Endodermal cell (in vitro differentiated cells): Measurements from ENCODE around the gene PRDM2. TPM values are rescaled to one million over a fixed set of nuclear protein-coding genes. Genes with fewer than 3 reads are reported as not detected.

Experiments used
- DNase-seq: peaks from one replicate; pipeline ENCODE4 v3.0.0-alpha.2; 2017
- H3K27ac ChIP-seq: 2 replicates; pipeline ENCODE4 v1.5.1; 2013; ENCODE audit warnings: mild to moderate bottlenecking, low read depth, low read length, moderate library complexity
- H3K27me3 ChIP-seq: 2 replicates; pipeline ENCODE4 v1.6.1; 2013; ENCODE audit warnings: mild to moderate bottlenecking, low read length, moderate library complexity; ENCODE audit not compliant: insufficient read depth, control insufficient read depth, poor library complexity, severe bottlenecking
- H3K36me3 ChIP-seq: 2 replicates; pipeline ENCODE4 v1.7.0; 2013; ENCODE audit warnings: mild to moderate bottlenecking, low read length, moderate library complexity; ENCODE audit not compliant: control insufficient read depth, insufficient read depth
- H3K4me1 ChIP-seq: one replicate; pipeline ENCODE4 v1.7.0; 2013; ENCODE audit warnings: low read length; ENCODE audit not compliant: control insufficient read depth, insufficient read depth
- H3K4me3 ChIP-seq: 2 replicates; pipeline ENCODE4 v1.5.1; 2013; ENCODE audit warnings: mild to moderate bottlenecking, low read length, moderate library complexity
- H3K9ac ChIP-seq: 2 replicates; pipeline ENCODE4 v1.6.1; 2013; ENCODE audit warnings: mild to moderate bottlenecking, low read length, moderate library complexity; ENCODE audit not compliant: poor library complexity, severe bottlenecking; ENCODE audit errors: extremely low read depth
- H3K9me3 ChIP-seq: 2 replicates; pipeline ENCODE4 v1.6.1; 2013; ENCODE audit warnings: mild to moderate bottlenecking, low read length, moderate library complexity; ENCODE audit not compliant: control insufficient read depth
- H3K27ac Mint-ChIP-seq: 2 replicates; pipeline ENCODE4 v1.8.0; 2020; ENCODE audit warnings: mixed read lengths
- H3K27me3 Mint-ChIP-seq: 2 replicates; pipeline ENCODE4 v1.8.0; 2021; ENCODE audit warnings: mild to moderate bottlenecking, mixed read lengths; ENCODE audit not compliant: insufficient read depth
- H3K36me3 Mint-ChIP-seq: 2 replicates; pipeline ENCODE4 v1.8.0; 2020; ENCODE audit warnings: low read depth, mixed read lengths
- H3K4me1 Mint-ChIP-seq: 2 replicates; pipeline ENCODE4 v1.8.0; 2020; ENCODE audit warnings: mixed read lengths
- H3K4me3 Mint-ChIP-seq: 2 replicates; pipeline ENCODE4 v1.8.0; 2020; ENCODE audit warnings: mild to moderate bottlenecking, moderate library complexity, mixed read lengths
- H3K9me3 Mint-ChIP-seq: 2 replicates; pipeline ENCODE4 v1.8.0; 2020; ENCODE audit warnings: mild to moderate bottlenecking, mixed read lengths
- WGBS, 2 experiments: methylation state at CpG; one replicate each; pipeline versions ENCODE4 v1.1.5 to v1.1.7; 2013; ENCODE audit warnings: missing lambda C conversion rate in 2 of 2, mixed read lengths in 1 of 2; ENCODE audit not compliant: insufficient coverage in 1 of 2, insufficient read length in 1 of 2; 5-methylcytosine and 5-hydroxymethylcytosine counted together
- total RNA-seq, 2 donors: library from RNA; stranded (reverse); fragmentation: NEBNext Ultra II Directional in 1 of 2; extraction: Animal tissue kit (Norgen Biotek cat#: 25700) in 1 of 2; gene quantifications; 2 replicates in 1 of 2; 3 replicates in 1 of 2; pipeline ENCODE4 v1.2.1, GENCODE V29; 2021
- TF ChIP-seq, protein P1 (sequence below): fragments of 200-600 bp; sonication (generic); conservative IDR thresholded peaks from 2 replicates; pipeline ENCODE4 v1.5.0; 2021; ENCODE audit warnings: antibody characterized with exemption, mild to moderate bottlenecking

PRDM2 gene
- total RNA-seq, 2 donors from 2014 or later = 29.4 to 35.4 TPM

DNA sequence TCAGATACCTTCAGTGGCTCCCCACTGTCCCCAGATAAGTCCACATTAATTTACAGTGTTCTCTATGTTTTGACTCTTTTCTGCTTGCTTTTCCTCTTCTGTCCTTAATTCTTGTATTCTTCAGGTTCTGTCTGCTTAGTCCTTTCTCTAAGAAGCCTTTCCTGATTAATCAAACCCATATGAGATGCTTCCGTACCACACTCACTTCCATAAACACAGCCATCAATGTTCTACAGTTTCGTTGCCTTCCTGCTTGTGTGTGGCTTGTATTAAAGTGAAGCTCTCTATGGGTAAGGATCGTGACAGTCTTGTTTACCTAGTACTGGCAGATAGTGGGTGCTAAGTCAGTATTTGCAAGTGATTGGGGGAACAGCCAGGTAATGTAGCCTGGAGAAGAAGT lies 75.9 kb downstream of the PRDM2 start:
- Histone ChIP-seq H3K4me1 (no peaks in the 10 kb centered on the region), H3K27me3 (no peaks in the 10 kb centered on the region), H3K4me3 (no peak overlapping the region), H3K36me3 (peaks cover 60% of the 10 kb centered on the region), H3K9me3 (no peaks in the 10 kb centered on the region), H3K9ac (no peak overlapping the region), H3K27ac (no peak overlapping the region)
- Mint-ChIP-seq H3K36me3 (peaks cover 38% of the 10 kb centered on the region), H3K27me3 (no peaks in the 10 kb centered on the region), H3K4me3 (no peak overlapping the region), H3K4me1 (peaks cover 6% of the 10 kb centered on the region), H3K9me3 (no peaks in the 10 kb centered on the region), H3K27ac (no peak overlapping the region)
- TF ChIP-seq, protein P1, sequence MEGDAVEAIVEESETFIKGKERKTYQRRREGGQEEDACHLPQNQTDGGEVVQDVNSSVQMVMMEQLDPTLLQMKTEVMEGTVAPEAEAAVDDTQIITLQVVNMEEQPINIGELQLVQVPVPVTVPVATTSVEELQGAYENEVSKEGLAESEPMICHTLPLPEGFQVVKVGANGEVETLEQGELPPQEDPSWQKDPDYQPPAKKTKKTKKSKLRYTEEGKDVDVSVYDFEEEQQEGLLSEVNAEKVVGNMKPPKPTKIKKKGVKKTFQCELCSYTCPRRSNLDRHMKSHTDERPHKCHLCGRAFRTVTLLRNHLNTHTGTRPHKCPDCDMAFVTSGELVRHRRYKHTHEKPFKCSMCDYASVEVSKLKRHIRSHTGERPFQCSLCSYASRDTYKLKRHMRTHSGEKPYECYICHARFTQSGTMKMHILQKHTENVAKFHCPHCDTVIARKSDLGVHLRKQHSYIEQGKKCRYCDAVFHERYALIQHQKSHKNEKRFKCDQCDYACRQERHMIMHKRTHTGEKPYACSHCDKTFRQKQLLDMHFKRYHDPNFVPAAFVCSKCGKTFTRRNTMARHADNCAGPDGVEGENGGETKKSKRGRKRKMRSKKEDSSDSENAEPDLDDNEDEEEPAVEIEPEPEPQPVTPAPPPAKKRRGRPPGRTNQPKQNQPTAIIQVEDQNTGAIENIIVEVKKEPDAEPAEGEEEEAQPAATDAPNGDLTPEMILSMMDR = no peak
- no peak for DNase-seq
- WGBS, 2 experiments = 95% methylated on average over 3 of the region's 3 CpGs; no CpG with 5 or more reads in 1 of the 2 experiments

DNA sequence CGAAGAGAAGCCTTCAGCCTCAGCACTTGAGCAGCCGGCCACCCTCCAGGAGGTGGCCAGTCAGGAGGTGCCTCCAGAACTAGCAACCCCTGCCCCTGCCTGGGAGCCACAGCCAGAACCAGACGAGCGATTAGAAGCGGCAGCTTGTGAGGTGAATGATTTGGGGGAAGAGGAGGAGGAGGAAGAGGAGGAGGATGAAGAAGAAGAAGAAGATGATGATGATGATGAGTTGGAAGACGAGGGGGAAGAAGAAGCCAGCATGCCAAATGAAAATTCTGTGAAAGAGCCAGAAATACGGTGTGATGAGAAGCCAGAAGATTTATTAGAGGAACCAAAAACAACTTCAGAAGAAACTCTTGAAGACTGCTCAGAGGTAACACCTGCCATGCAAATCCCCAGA lies 78.4 kb downstream of the PRDM2 start:
- WGBS, 2 experiments = 94 to 100% methylated on average over 4 to 7 of the region's 7 CpGs
- Histone ChIP-seq H3K27ac (no peak overlapping the region), H3K4me1 (no peaks in the 10 kb centered on the region), H3K27me3 (no peaks in the 10 kb centered on the region), H3K9ac (no peak overlapping the region), H3K9me3 (no peaks in the 10 kb centered on the region), H3K4me3 (no peak overlapping the region), H3K36me3 (peaks cover 62% of the 10 kb centered on the region)
- Mint-ChIP-seq H3K9me3 (no peaks in the 10 kb centered on the region), H3K27me3 (no peaks in the 10 kb centered on the region), H3K36me3 (peaks cover 53% of the 10 kb centered on the region), H3K27ac (no peak overlapping the region), H3K4me1 (peaks cover 23% of the 10 kb centered on the region), H3K4me3 (no peak overlapping the region)
- TF ChIP-seq, protein P1 = no peak
- DNase-seq = no peak

DNA sequence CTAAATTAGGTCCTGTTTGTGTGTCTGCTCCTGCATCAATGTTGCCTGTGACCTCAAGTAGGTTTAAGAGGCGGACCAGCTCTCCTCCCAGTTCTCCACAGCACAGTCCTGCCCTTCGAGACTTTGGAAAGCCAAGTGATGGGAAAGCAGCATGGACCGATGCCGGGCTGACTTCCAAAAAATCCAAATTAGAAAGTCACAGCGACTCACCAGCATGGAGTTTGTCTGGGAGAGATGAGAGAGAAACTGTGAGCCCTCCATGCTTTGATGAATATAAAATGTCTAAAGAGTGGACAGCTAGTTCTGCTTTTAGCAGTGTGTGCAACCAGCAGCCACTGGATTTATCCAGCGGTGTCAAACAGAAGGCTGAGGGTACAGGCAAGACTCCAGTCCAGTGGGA lies 79.9 kb downstream of the PRDM2 start:
- no peak overlapping the region for H3K4me3 Mint-ChIP-seq
- H3K4me3 ChIP-seq = no peak overlapping the region
- no peaks in the 10 kb centered on the region for H3K9me3 ChIP-seq
- H3K27me3 Mint-ChIP-seq = no peaks in the 10 kb centered on the region
- no peaks in the 10 kb centered on the region for H3K27me3 ChIP-seq
- peaks cover 3% of the 10 kb centered on the region for H3K4me1 ChIP-seq
- H3K9ac ChIP-seq = no peak overlapping the region
- peaks cover 36% of the 10 kb centered on the region for H3K4me1 Mint-ChIP-seq
- peaks cover 54% of the 10 kb centered on the region for H3K36me3 Mint-ChIP-seq
- no peak overlapping the region for H3K27ac ChIP-seq
- TF ChIP-seq, protein P1 = no peak
- H3K36me3 ChIP-seq = peaks cover 50% of the 10 kb centered on the region
- WGBS, 2 experiments = 90 to 96% methylated on average over 6 of the region's 6 CpGs
- no peak for DNase-seq
- no peak overlapping the region for H3K27ac Mint-ChIP-seq
- H3K9me3 Mint-ChIP-seq = no peaks in the 10 kb centered on the region
